ENCODE measurements around the gene CNIH1.
"Not testable (repeated sequence)": the region's sequence is repeated elsewhere in the genome, so short reads cannot be mapped to it uniquely, and the experiment has no call there.

GRCh38 chr14:54453990-54454389 lies 12.8 kb upstream of the CNIH1 start:
- not testable (repeated sequence) for TF ChIP-seq POLR2A, CTCF, EP300 (IDR thresholded peaks at IDR 0.05)

Measured in suprapubic skin (tissue), 3 donors.